PC-9 (cell line): ENCODE data around the gene E2F3. TPM values are rescaled to one million over a fixed set of nuclear protein-coding genes. Genes with fewer than 3 reads are reported as not detected.
"Not testable (repeated sequence)": the region's sequence is repeated elsewhere in the genome, so short reads cannot be mapped to it uniquely, and the experiment has no call there.

ENCODE experiments used
- BruUV-seq: library from RNA; stranded (reverse); fragments of 400-500 nt; replicated peaks from 2 replicates; lab custom pipeline; 2021; lab: Mats Ljungman, UMichigan
- CTCF ChIA-PET: fragments of 300-600 bp; sonication (Branson Sonifier 250); formaldehyde crosslinking; loops from one replicate; lab custom pipeline; 2022; ENCODE audit warnings: antibody characterized with exemption; lab: Charles Lee
- POLR2A ChIA-PET: fragments of 300-600 bp; sonication (Branson Sonifier 250); formaldehyde crosslinking; loops from one replicate; lab custom pipeline; 2022; ENCODE audit warnings: antibody characterized with exemption; ENCODE audit not compliant: unreplicated experiment; lab: Charles Lee
- DNase-seq, 2 experiments: peaks; one replicate each; pipeline versions ENCODE4 v3.0.0 to v3.0.0-alpha.2; 2015 to 2022; ENCODE audit warnings: mixed read lengths in 1 of 2
- H2AFZ ChIP-seq: fragments of 200-600 bp; sonication (generic); 2 replicates; pipeline ENCODE4 v1.8.1; 2017; ENCODE audit warnings: antibody characterized with exemption
- H3F3A ChIP-seq: fragments of 200-600 bp; sonication (generic); 2 replicates; pipeline ENCODE4 v1.8.1; 2017; ENCODE audit warnings: antibody characterized with exemption, mild to moderate bottlenecking, low read depth; ENCODE audit not compliant: insufficient read depth
- H3K27ac ChIP-seq: fragments of 200-600 bp; sonication (generic); 2 replicates; pipeline ENCODE4 v1.6.1; 2016; ENCODE audit warnings: mixed run types
- H3K27me3 ChIP-seq: fragments of 200-600 bp; sonication (generic); 2 replicates; pipeline ENCODE4 v1.6.1; 2016; ENCODE audit warnings: low read depth, mixed run types; ENCODE audit not compliant: insufficient read depth
- H3K36me3 ChIP-seq: fragments of 200-600 bp; sonication (generic); 2 replicates; pipeline ENCODE4 v1.6.1; 2016; ENCODE audit warnings: low read depth, mixed run types
- H3K4me1 ChIP-seq: fragments of 200-600 bp; sonication (generic); replicated peaks from 2 replicates; pipeline ENCODE4 v1.6.1; 2016; ENCODE audit warnings: mixed run types; ENCODE audit not compliant: insufficient read depth
- H3K4me2 ChIP-seq: fragments of 200-600 bp; sonication (generic); 2 replicates; pipeline ENCODE4 v1.6.1; 2017; ENCODE audit warnings: mixed run types
- H3K4me3 ChIP-seq: fragments of 200-600 bp; sonication (generic); 2 replicates; pipeline ENCODE4 v1.6.1; 2016; ENCODE audit warnings: mixed run types
- H3K79me2 ChIP-seq: fragments of 200-600 bp; sonication (generic); 2 replicates; pipeline ENCODE4 v1.6.1; 2017; ENCODE audit warnings: low read depth, mixed run types
- H3K9me2 ChIP-seq: fragments of 200-600 bp; sonication (generic); 2 replicates; pipeline ENCODE4 v1.8.1; 2017; ENCODE audit warnings: mild to moderate bottlenecking; ENCODE audit not compliant: insufficient read depth
- H3K9me3 ChIP-seq: fragments of 200-600 bp; sonication (generic); 2 replicates; pipeline ENCODE4 v1.8.1; 2016; ENCODE audit warnings: low read depth; ENCODE audit not compliant: insufficient read depth
- H4K20me1 ChIP-seq: fragments of 200-600 bp; sonication (generic); 2 replicates; pipeline ENCODE4 v1.8.1; 2017; ENCODE audit not compliant: insufficient read depth
- CTCF ChIP-seq: fragments of 200-600 bp; sonication (generic); conservative IDR thresholded peaks from 2 replicates; pipeline ENCODE4 v1.6.1; 2017; ENCODE audit warnings: mixed run types, antibody characterized with exemption, mild to moderate bottlenecking, moderate library complexity
- EZH2 ChIP-seq: fragments of 200-600 bp; sonication (generic); IDR thresholded peaks from 2 replicates; pipeline ENCODE4 v1.8.0; 2017; ENCODE audit warnings: antibody characterized with exemption, low read depth
- intact Hi-C: fragments of 100-400 bp; cut with micrococcal nuclease; formaldehyde crosslinking; loops from one replicate; pipeline ENCODE4 v1.10.0; 2022; ENCODE audit not compliant: unreplicated experiment
- total RNA-seq: library from RNA; stranded (reverse); gene quantifications from 2 replicates; pipeline ENCODE4 v1.2.3, GENCODE V29; 2021

E2F3 gene
- total RNA-seq, 1 experiment from 2014 or later, result 20.0 TPM

GRCh38 chr6:20464041-20464440, 62.4 kb downstream of the E2F3 start:
- BruUV-seq, result no TSS peak
- DNase-seq, result no peak
- Histone ChIP-seq H2AFZ (no peak overlapping the region), H4K20me1 (peaks cover 15% of the 10 kb centered on the region; the same call in 1 of the 2 replicates), H3K9me2 (no peaks in the 10 kb centered on the region), H3F3A (no peaks in the 10 kb centered on the region), H3K79me2 (peaks cover 69% of the 10 kb centered on the region), H3K4me3 (no peak overlapping the region), H3K4me1 (no peaks in the 10 kb centered on the region), H3K27ac (no peak overlapping the region), H3K27me3 (no peaks in the 10 kb centered on the region), H3K36me3 (peaks cover 13% of the 10 kb centered on the region; the same call in 1 of the 2 replicates), H3K4me2 (no peak overlapping the region), H3K9me3 (no peaks in the 10 kb centered on the region)
- POLR2A ChIA-PET, result interaction anchor here (0.6 kb wide), 2 partner anchors 15 to 40 kb away, joined by 3 to 14 read pairs; no protein-coding TSS in a partner anchor
- CTCF ChIA-PET, result interaction anchor here (0.6 kb wide), 1 partner anchor 62 kb away, joined by 5 read pairs; no protein-coding TSS in a partner anchor
- intact Hi-C loops, result no loop called here
- TF ChIP-seq EZH2 (no peak), CTCF (no peak)

GRCh38 chr6:20464847-20465246, 63.2 kb downstream of the E2F3 start:
- Histone ChIP-seq H2AFZ (no peak overlapping the region), H3K9me2 (no peaks in the 10 kb centered on the region), H3K27me3 (no peaks in the 10 kb centered on the region), H3K4me2 (no peak overlapping the region), H4K20me1 (peaks cover 15% of the 10 kb centered on the region; the same call in 1 of the 2 replicates), H3K4me1 (no peaks in the 10 kb centered on the region), H3K9me3 (no peaks in the 10 kb centered on the region), H3K27ac (no peak overlapping the region), H3K4me3 (no peak overlapping the region), H3K36me3 (peaks cover 19% of the 10 kb centered on the region; the same call in 1 of the 2 replicates), H3K79me2 (peaks cover 74% of the 10 kb centered on the region), H3F3A (no peaks in the 10 kb centered on the region)
- CTCF ChIA-PET, result no interaction called here
- POLR2A ChIA-PET, result no interaction called here
- intact Hi-C loops, result no loop called here
- no TSS peak for BruUV-seq
- TF ChIP-seq EZH2 (no peak), CTCF (no peak)
- DNase-seq, result no peak

GRCh38 chr6:20465616-20466015, 63.9 kb downstream of the E2F3 start:
- intact Hi-C loops, H2AFZ ChIP-seq, H3K4me1 ChIP-seq, H3K27me3 ChIP-seq, H3K4me3 ChIP-seq, H3K4me2 ChIP-seq, H3F3A ChIP-seq, POLR2A ChIA-PET, BruUV-seq, H3K27ac ChIP-seq, DNase-seq, H3K9me3 ChIP-seq, CTCF ChIA-PET, H3K9me2 ChIP-seq: not testable (repeated sequence)
- peaks cover 15% of the 10 kb centered on the region; the same call in 1 of the 2 replicates for H3K36me3 ChIP-seq
- H4K20me1 ChIP-seq, result peaks cover 17% of the 10 kb centered on the region; the same call in 1 of the 2 replicates
- peaks cover 77% of the 10 kb centered on the region for H3K79me2 ChIP-seq

GRCh38 chr6:20467437-20467836, 65.8 kb downstream of the E2F3 start:
- no TSS peak for BruUV-seq
- H3K9me2 ChIP-seq, result no peaks in the 10 kb centered on the region
- peaks cover 15% of the 10 kb centered on the region; the same call in 1 of the 2 replicates for H3K36me3 ChIP-seq
- intact Hi-C loops, result no loop called here
- H3K4me3 ChIP-seq, result no peak overlapping the region
- H3K27ac ChIP-seq, result no peak overlapping the region
- H3K4me2 ChIP-seq, result no peak overlapping the region
- CTCF ChIA-PET, result no interaction called here
- H3F3A ChIP-seq, result no peaks in the 10 kb centered on the region
- TF ChIP-seq CTCF (no peak), EZH2 (no peak)
- H3K27me3 ChIP-seq, result no peaks in the 10 kb centered on the region
- H3K9me3 ChIP-seq, result no peaks in the 10 kb centered on the region
- peaks cover 78% of the 10 kb centered on the region for H3K79me2 ChIP-seq
- H2AFZ ChIP-seq, result no peak overlapping the region
- no peaks in the 10 kb centered on the region for H3K4me1 ChIP-seq
- POLR2A ChIA-PET, result no interaction called here
- no peak for DNase-seq
- H4K20me1 ChIP-seq, result peaks cover 15% of the 10 kb centered on the region
